Head of caudate nucleus (tissue), 42 donors: ENCODE data around the gene TUBA3E.
"Not testable (repeated sequence)": the region's sequence is repeated elsewhere in the genome, so short reads cannot be mapped to it uniquely, and the experiment has no call there.

ENCODE experiments used
- DNase-seq, 42 donors: peaks; one replicate each; pipeline versions ENCODE4 v3.0.0 to v3.0.0-alpha.2; 2020 to 2021; ENCODE audit warnings: mixed read lengths in 7 of 42
- intact Hi-C: fragments of 100-400 bp; cut with DNase I; formaldehyde crosslinking; loops from one replicate; pipeline ENCODE4 v1.15.0; 2022

Gene TUBA3E

DNA sequence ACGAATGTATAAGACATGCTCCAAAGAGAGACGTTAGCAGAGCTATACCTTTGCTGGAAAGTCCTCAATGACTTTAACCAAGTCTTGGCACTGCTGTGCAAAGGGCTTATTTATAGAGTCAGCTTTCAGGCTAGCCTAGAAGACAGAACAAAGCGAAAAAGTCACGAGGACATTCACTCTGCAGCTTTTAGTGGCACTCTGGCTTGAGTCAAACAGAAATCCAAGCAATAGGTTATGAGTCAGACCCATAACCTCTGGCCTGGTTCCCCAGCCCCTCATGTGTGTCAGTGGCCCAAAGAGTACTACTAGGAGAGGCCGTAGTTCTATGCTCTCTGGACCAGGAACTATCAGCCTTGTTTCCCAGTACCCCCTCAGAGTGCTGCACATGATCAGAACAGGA lies 23.4 kb downstream of the TUBA3E start:
- DNase-seq, intact Hi-C loops: not testable (repeated sequence)

DNA sequence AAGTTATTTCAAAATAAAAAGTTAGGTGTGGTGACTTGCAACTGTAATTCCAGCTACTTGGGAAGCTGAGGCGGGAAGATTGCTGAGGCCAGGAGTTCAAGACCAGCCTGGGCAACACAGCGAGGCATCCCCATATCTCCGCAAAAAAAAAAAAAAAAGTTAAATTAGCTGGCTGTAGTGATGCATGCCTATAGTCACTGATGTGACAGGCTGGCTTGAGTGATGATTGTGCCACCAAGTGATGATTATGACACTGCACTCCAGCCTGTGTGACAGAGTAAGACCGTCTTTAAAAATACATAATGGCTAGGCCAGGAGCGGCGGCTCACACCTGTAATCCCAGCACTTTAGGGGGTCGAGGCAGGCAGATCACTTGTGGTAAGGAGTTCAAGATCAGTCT lies 28.3 kb downstream of the TUBA3E start:
- intact Hi-C loops, result no loop called here
- DNase-seq, result no peak

DNA sequence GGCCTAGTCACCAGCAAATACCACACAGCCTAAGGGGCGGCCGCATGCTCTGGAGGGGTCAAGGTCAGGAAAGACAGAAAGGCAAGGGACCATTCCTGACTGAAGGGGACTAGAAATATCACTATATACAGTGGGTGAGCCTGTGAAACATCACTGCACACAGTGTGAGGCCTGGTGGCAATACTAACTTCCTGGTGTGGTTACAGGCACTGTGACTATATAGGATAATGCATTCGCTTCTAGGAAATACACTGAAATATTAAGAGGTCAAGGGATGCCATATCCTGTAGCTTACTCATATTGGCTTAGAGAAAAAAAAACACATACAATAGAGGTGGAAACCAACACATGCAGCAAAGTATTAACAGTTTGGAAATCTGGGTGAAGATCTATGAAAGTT lies 29.1 kb downstream of the TUBA3E start:
- intact Hi-C loops, result not testable (repeated sequence)

DNA sequence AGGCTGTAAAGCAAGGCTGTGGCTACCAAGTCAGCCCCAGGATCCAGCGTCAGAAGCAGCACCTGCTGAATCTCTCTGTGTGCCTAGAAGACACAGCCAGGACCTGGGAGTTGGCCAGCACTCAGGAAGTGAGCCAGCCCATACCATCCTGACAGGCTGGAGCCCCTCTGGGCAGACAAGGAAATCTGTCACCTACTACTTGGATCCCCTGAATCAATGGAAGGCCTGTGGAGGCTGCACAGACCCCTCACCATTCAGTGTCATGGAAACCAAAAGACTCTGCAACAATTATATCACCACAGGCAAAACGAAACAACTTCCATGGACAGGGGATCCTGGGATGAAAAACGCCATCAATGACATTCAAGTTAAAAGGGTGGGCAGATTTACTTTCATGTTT lies 31.6 kb downstream of the TUBA3E start:
- intact Hi-C loops, result not testable (repeated sequence)

More for the DNA sequence above, 29.1 kb downstream of the TUBA3E start:
- not testable (repeated sequence) for DNase-seq

DNA sequence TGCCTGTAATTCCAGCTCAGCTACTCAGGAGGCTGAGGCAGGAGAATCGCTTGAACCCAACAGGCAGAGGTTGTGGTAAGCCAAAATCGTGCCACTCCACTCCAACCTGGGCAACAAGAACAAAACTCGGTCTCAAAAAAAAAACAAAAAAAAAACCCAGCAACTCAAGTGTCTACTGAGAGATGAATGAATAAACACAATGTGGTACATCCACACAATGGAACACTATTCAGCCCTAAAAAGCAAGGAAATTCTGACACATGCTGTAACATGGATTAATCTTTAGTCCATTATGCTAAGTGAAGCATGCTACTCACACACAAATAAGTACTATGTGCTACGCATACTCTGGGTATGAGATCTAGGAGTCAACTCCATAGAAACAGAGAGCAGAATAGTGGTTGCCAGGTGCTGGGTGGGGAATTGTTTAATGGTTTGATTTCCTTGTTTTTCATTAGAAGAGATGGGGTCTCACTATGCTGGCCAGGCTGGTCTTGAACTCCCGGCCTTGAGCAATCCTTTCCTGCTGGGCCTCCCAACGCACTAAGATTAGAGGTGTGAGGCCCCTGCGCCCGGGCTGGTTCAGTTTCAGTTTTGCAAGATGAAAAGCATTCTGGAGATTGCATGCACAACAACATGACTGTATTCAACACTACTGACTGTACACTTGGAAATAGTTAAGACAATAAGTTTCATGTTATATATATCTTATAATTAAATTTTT lies 32.8 kb downstream of the TUBA3E start:
- intact Hi-C loops, result no loop called here

More for the DNA sequence above, 31.6 kb downstream of the TUBA3E start:
- DNase-seq, result not testable (repeated sequence)

DNA sequence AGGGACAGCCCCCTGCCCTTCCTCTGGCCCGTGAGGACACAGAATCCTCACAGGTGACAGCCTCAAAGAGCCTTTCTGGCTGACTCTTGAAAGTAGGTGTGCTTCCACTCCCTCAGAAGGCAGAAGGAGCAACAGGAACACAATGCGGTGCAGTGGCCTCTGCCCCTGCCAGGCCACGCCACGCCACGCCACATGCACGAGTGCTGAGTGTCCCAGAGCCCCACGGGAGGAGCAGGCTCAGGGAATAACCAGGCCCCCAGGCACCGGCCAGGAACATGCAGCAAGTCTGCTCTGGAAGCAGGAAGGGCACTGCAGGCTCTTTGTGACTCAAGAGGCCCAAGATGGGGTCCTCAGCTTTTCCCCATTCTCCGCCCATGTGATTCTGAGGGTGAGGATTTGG lies 35.3 kb downstream of the TUBA3E start:
- no peak for DNase-seq
- intact Hi-C loops, result no loop called here

More for the DNA sequence above, 32.8 kb downstream of the TUBA3E start:
- no peak for DNase-seq

DNA sequence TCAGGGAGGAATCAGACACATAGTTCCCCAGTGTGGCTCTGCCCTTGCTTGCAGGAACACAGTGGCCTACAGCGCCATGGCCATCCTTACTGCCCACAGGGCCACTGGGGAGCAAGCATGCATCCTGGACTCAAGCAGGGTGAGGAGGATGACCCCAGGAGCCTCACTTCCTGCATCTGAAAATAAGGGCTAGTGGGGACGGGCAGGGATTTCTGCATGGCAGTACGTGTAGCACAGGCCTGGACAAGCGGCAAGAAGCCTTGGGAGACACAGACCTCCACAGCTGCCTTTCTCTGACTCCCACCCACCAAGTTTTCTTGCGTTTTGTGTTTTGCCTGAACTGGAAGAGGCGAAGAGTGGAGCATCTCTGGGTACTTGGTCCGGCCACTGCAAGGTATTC lies 35.8 kb downstream of the TUBA3E start:
- intact Hi-C loops, DNase-seq: not testable (repeated sequence)

DNA sequence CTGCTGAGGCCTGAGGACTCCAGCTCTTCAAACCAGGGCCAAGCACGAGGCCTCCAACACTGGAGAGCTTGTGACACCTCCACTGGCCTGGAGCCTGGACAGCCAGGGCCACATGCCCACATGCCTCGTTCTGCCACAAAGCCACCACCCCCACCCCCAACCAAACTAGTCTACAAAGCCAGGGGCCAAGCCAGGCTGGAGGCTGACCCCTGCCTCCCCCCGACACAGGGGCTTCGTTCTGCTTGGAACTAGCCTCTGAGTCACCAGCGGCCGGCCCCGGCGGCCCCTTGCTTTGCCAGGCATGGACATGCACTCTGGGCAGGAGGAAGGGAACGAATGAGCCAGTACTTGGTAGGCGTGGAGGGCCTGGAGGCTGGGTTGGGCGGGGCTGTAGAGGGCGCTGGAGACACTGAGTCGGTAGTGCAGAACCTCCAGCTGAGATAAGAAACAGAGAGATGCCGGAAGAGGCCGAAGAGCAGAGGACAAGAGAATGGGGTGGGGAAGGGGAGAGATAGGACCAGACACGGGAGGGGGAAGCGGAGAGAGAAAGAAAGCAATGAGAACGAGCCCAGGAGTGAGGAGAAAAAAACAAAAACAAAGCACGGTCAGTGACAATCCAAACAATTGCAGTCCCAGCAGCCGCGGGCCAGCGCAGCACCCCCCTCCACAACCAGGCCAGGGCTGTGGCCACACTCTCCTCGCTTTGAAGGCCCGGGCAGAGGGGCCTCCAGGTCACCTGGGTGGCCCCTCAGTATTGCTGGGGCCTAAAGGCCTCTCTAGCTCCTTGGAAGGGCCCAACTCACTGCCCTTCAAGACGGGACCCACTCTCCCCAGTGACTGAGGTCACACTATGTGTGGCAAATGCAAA lies 37.2 kb downstream of the TUBA3E start:
- peak in 14 of 42 donors; percentile 20 to 72 (median 38) for DNase-seq
- intact Hi-C loops, result not testable (repeated sequence)

DNA sequence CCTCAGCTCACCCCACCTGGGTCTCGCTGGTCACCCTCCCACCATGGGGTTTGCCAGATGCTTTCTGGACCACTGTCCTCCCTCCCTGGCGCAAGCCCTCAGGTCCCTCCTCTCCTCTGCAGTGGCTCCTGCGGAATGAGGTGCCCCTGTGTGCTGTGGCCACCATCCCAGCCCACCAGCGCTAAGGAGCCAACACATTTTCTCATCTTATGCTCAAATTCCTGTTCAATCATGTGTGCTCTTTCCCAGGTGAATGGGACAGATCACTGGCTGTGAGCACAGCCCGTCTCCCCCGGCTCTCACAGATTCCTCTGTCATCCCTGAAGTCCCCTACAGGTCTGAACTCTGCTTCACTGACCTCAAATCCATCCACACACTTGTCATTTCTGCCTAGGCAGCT lies 38.1 kb downstream of the TUBA3E start:
- intact Hi-C loops, result no loop called here
- no peak for DNase-seq

DNA sequence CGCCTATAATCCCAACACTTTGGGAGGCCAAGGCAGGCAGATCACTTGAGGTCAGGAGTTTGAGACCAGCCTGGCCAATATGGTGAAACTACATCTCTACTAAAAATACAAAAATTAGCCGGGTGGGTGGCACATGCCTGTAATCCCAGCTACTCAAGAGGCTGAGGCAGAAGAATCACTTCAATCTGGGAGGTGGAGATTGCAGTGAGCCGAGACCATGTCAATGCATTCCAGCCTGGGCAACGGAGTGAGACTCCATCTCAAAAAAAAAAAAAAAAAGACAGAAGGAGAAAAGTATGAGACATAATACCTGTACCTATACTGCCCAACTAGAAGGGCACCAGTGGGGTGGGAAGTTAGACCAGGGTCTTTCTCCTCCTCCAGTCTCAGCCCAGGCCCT lies 38.9 kb downstream of the TUBA3E start:
- DNase-seq, intact Hi-C loops: not testable (repeated sequence)

DNA sequence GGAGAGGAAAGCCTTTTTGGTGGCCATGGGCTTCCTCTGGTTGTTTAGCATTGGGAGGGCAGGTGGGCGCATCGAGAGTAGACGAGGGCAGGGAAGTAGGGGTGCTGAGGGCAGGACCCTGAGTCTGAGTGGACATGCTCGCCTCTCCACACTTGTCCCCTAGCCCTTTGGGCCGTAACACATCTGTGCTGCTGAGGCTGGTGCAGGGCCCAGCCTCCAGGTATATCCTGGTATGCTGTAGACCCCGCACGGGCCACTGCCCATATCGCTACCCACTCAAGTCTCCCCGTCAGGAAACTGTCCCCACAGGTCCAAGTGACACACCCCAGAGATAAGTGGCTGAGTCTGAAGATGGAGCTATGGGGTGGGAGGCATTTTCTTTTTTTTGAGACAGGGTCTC lies 39.6 kb downstream of the TUBA3E start:
- intact Hi-C loops, result no loop called here
- no peak for DNase-seq

DNA sequence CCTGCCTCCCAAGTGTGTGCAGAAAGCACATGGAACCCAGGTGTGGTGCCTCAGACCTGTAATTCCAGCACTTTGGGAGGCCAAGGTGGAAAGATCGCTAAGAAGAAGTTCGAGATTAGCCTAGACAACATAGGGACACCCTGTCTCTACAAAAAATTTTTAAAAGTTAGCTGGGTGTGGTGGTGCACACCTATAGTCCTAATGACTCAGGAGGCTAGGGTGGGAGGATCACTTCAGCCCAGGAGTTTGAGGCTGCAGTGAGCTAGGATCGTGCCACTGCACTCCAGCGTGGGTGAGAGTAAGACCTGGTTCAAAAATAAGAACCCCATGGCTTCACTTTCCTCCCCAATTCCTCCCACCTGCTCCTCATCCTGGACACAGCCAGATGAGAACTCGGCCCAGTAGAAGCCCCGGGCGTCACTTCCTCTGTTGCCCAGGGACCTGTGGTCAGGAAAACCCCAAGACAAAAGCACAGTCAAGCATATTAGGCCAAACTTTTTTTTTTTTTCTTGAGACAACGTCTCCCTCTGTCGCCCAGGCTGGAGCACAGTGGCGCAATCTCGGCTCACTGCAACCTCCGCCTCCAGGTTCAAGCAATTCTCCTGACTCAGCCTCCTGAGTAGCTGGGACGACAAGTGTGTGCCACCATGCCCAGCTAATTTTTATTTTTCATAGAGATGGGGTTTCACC lies 40.3 kb downstream of the TUBA3E start:
- DNase-seq, intact Hi-C loops: not testable (repeated sequence)

DNA sequence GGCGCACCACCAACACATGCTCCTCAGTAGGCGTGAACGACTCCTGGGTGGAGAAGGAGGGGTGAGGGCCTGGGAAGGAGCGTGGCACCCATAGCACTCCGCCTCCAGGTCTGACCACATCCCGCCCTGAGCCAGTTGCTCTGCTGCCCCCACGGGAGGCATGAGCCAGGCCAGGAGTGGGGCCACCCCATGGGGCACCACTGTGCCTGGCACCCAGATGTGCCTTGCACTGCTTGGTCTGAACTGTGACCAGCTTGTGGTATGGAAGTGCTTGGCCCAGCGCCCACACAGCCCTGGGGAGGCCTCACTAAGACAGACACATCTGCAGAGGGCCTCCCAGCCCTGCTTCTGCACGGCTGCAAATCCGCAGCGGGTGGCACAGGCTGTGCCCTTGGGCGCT lies 40.9 kb downstream of the TUBA3E start:
- intact Hi-C loops, DNase-seq: not testable (repeated sequence)

DNA sequence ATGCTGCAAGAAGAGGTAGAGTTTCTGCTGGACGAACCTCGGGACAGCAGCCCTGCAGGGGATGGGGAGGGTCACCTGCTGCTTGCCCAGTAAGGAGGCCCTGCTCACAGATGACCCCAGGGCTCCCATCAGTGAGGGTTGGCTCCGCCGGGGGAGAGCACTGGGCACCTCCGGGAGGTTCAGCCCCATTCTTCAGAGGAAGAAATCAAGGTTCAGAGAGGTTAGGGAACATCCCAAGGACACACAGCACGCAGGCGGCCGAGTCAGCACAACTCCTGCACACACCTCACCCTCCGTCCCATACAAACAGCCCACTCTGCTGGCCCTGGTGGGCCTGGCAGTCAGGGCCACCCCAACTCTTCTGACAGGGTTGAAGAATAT lies 41.6 kb downstream of the TUBA3E start:
- DNase-seq, result no peak
- intact Hi-C loops, result no loop called here

DNA sequence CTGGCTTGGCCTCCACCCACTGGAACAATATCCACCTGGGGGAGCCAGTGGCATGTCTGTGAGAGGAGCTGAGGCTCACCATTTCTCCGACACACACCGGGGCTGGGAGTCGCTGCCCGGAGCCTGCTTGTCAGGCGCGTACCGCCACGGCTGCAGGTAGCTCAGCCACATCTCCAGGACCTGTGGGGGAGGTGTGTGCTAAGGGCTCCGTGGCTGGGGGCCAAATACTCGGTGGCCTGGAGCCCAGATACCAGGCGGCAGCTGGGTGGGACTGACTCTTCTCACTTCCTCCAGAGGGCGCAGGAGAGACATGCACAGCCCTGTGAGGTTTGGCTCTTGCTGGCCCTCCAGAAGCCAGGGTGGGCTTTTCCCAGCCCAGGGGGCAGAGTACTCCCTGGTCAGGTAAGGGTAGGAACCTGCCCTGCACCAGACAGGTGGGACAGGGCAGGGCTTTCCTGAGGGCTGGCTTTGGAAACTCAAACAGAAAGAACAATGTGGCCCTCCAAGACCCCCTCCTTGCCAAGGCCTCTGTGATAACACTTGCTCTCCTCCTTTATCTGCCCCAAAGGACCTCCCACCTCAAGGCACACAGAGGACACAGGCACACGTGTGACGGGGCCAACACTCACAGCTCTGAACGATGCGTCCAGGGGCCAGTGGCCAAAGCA lies 42.1 kb downstream of the TUBA3E start:
- DNase-seq, result peak in 37 of 42 donors; percentile 10 to 74 (median 40)
- intact Hi-C loops, result not testable (repeated sequence)

DNA sequence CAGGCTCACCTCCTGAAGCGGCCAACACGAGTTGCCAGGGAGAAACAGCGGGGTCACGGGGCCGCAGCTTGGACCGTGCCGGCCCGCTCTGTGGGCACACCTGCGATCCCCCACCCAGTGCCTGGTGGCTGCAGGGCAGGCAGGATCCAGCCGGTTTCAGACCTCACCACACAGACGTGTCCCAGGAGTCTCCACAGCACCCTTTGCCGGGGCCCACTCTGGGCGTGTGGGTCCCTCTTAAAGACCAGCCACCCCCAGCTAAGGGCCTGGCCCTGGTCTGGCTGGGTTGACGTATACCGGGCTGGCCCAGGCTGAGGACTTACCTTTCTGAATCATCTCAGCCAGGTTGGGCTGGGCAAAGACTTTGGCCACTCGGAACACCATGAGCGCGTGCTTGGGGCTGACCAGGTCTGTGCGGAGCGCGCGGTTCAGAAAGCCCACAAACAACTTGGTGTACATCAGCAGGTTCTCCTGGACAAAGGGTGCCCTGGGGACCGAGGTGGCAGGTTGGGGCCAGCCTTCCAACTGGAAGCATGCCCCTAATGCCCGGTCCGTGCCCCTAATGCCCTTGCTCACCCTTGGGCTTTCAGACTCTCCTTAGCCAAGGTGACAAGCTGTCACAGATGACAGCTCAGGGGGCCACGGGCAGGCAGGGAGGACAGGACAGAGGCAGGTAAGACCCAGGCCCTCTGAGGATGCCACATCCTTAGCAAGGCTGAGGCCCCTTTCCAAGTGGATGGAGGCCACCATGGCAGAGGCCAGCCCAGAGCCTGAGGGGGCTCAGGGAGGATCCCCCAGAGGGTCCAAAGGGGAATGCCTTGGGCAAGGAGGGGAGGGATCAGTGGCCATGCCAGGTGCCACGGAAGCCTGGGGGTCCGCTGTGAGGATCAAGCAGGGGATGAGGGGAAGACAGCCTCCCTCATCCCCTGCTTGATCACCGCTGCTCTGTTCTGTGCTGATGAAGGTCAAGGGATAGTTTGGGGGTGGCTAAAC lies 43.2 kb downstream of the TUBA3E start:
- intact Hi-C loops, result no loop called here

DNA sequence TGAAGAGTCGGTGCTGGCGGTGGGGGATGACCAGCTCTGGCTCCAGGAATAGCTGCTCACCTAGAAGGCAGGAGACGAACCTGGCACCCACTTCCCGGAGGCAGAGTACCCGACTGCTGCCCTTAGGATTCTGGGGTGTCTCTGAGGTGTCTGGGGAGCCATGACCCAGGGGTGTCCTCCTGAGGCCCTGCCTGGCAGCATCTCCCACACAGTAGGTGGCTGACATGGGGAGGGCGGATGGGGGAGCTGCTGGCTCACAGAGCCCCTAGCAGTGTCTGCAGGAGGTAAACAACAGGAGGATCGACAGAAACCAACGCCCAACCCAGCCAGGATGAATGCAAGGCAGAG lies 43.8 kb downstream of the TUBA3E start:
- peak in 1 of 42 donors; percentile 25 for DNase-seq
- intact Hi-C loops, result not testable (repeated sequence)

More for the DNA sequence above, 43.2 kb downstream of the TUBA3E start:
- peak in 1 of 42 donors; percentile 20 for DNase-seq
